HG03457 (cell line): ENCODE measurements around the gene CARMIL1.
"Not testable (repeated sequence)": the region's sequence is repeated elsewhere in the genome, so short reads cannot be mapped to it uniquely, and the experiment has no call there.

Experiments used
- ATAC-seq: cut with Tn5 transposase; IDR thresholded peaks from one replicate; pipeline ENCODE4 v1.9.1; 2021; ENCODE audit warnings: moderate number of reproducible peaks; ENCODE audit not compliant: unreplicated experiment

CARMIL1 gene

GRCh38 chr6:25365154-25365553, 86.0 kb downstream of the CARMIL1 start:
- ATAC-seq = no peak

DNA sequence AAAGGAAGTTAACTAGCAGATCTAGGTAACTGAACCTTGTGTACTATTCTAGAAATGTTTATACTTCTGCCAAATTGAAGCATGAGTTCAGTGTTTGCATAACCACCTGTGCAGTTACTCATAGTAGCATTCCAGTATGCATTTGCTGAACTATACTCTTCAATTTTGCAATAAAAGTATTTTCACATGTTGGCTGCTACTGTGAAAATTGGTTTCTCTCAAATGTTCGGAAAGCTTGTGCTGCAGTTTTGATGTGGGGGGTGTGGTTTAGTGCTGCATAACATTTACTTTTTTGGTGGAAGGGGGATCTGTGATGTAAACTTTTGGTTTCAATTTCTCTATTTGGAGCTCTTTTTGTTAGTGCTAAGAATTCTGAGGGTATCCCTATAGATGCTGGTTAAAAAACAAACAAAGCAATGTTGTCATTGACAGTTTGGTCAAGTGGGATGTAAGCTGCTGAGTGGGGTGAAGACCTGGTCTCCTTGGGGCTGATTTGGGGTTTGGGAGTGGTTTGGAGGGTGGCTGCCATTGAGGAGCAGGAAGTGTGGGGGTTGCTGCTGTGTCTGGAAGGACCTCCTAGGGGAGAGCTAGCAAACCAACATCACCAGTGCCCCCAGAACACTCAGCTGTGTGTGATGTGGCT, 87.8 kb downstream of the CARMIL1 start:
- no peak for ATAC-seq

DNA sequence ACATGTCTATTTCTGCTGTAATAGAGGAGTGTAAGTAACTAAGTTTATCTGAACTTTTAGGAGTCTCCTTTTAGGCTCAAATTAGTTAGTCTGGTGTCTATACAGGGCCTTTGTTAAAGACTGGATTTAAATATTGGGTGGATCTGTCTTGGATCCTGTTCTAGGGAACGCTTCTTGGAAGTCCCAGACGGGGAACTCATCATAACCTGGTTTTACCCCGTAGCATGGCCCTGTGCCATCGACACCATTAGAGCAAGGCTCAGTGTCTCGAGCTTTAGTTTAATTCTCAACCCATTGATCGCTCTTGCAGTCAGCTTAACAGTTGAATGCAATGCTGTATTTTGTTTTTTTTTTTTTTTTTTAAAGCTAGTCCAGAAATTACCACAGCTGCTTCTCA, 89.9 kb downstream of the CARMIL1 start:
- no peak for ATAC-seq

DNA sequence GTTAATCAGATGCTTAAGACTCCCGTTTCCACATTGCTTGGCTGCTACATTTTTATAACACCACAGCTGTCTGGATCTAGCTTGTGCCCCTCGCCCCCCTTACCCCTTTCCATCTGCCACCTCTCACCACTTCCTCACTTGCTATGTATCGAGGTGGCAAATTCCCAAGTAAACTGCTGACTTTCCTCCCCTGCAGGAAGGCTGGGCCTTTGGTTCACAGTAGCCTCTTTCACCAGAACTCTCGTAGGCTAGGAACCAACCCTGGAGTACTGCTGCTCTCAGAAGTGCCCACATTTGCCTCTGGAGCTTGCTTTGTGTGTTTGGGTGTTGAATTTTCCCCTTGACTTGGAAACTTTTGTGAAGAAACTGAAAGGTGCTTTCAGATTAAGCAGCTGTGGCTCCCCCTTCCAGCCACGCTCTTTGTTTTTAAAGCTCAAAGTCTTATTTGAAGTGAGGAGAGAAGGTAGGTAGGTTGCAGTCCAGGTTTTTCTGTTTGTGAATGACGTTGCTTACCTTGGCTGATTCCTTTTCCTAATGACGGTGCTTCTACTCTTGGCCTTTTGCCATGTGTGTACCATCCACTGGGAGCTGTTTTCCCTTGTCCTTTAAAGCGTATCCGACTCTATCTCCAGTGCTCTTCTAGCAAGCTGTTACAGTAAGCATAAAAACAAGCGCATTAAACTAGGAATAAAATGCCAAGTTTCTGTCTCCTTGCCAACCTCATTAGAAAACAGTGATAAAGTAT, 90.4 kb downstream of the CARMIL1 start:
- ATAC-seq = no peak

GRCh38 chr6:25370178-25371036, 91.2 kb downstream of the CARMIL1 start:
- ATAC-seq = no peak

DNA sequence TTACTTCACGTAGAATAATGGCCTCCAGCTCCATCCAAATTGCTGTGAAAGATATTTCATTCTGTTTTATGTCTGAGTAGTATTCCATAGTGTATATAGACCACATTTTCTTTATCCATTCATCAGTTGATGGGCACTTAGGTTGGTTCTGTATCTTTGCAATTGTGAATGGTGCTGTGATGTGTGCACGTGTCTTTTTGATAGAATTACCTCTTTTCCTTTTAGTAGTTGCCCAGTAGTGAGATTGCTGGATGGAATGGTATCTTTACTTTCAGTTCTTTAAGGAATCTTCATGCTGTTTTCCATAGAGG, 91.8 kb downstream of the CARMIL1 start:
- ATAC-seq = no peak

- no peak for ATAC-seq
These were observed 96.0 kb downstream of the CARMIL1 start for GRCh38 chr6:25375125-25375524.

- no peak for ATAC-seq
These were observed 98.5 kb downstream of the CARMIL1 start for GRCh38 chr6:25377664-25378063.

DNA sequence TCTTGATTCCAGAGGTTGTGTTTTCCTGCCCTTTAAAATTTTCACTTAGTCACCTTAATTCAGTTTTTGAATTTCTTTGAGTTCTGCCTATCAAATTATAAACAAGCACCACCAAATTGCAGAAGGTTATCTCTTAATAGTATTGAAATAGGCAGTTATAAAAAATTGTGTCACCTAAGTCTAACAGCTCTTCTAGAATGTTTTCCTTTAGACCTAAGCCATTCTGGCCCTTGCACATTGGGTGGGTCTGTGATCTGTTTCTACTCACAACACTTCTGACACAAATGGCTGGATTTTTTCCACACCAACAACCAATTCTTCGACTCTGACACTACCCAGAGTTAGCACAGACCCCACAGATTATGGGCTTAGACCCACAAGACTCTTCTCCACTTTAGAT, 101.9 kb downstream of the CARMIL1 start:
- ATAC-seq = no peak

DNA sequence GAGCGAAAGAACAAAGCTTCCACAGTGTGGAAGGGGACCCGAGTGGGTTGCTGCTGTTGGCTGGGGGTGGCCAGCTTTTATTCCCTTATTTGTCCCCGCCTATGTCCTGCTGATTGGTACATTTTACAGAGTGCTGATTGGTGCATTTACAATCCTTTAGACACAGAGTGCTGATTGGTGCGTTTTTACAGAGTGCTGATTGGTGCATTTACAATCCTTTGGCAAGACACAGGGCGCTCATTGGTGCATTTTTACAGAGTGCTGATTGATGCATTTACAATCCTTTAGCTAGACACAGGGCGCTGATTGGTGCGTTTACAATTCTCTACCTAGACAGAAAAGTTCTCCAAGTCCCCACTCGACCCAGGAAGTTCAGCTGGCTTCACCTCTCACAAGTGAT, 103.3 kb downstream of the CARMIL1 start:
- not testable (repeated sequence) for ATAC-seq

DNA sequence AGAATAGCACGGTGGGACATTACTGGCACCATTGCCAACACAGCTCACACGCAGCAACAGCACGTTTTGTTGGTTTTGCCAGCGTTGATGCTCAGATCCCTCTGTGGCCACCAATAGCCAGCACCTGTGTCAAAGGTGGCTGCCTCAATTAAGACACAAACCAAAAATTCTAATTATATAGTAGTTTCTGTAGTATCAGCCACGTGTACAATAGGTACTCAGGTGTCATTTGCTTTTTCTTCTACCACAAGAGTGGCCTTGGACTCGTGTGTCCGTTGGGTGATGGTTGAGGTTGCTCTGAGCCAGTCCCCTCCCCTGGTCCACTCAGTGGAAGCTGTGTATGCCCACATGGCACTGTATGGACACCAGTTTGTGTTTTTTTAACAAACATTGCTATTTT, 105.1 kb downstream of the CARMIL1 start:
- no peak for ATAC-seq

GRCh38 chr6:25384967-25385366, 105.8 kb downstream of the CARMIL1 start:
- no peak for ATAC-seq

DNA sequence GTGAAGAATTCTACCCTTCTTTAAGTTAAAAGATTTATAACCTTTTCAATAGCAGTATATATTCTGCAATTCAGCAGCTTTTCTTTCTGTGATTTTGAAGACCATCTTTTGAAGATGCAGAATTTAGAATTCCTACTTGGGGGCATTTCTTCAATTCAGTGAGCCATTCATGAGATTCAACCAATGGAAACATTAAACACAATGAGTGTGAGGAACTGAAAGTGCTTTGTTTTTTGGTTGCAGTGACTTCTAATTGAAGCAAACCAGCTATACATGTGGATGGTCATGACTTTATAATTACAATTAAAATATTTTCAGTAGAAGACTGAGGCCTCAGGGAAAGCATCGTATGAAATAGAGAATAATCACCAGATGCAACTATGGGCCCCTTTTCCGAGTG, 108.3 kb downstream of the CARMIL1 start:
- ATAC-seq = no peak

DNA sequence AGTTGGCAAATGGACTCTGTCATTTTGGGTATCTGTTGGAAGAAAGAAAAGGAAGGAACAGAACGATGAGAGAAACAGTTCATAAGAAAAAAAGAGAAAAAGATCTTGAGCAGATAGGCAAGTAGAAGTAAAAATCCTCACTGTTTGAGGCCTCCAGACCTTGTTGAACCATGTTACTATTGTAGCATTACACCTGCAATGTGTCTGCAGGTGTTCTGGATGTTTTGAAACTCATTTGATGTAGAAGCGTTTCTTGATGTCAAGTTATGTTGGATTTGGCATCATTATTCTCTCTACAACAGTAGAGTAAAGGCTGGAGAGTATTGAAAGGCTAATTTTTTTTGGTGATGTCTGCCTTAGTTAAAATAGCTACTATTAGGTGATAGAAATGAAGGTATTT, 108.7 kb downstream of the CARMIL1 start:
- no peak for ATAC-seq

DNA sequence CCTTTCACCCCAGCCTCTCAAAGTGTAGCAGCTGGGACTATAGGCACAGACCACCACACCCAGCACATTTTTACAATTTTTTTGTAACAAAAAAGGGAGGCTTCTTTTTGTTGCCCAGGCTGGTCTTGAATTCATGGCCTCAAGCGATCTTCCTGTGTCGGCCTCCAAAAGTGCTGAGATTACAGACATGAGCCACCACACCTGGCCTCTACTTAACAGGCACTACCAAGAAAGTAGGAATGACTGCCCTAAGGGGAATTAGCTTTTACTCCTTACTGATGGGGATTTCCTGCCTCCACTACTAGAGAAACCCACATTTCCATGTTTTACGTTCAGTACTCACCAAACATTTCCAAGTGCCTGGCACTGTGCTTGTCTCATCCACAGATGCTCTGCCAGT, 109.6 kb downstream of the CARMIL1 start:
- no peak for ATAC-seq

DNA sequence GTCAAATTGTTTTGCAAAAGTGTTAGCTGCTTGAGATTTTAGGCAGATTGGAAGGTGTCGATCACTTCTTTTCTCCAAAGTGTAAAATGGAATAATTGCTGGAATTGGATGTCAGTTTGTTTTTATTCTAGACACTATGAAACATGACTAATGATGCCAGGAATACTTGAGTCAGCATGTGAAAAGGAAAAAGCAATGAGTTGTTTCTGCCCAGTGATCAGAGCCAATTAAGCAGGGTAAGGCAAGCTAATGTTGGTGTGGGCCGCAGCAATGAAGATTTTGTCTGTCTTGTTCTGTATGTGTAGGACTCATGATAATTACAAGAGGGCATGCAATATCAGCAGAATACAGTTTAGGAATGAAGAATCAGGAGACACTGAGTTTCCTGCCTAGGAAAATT, 110.3 kb downstream of the CARMIL1 start:
- no peak for ATAC-seq

- no peak for ATAC-seq
These were observed 113.2 kb downstream of the CARMIL1 start for GRCh38 chr6:25392372-25392771.

DNA sequence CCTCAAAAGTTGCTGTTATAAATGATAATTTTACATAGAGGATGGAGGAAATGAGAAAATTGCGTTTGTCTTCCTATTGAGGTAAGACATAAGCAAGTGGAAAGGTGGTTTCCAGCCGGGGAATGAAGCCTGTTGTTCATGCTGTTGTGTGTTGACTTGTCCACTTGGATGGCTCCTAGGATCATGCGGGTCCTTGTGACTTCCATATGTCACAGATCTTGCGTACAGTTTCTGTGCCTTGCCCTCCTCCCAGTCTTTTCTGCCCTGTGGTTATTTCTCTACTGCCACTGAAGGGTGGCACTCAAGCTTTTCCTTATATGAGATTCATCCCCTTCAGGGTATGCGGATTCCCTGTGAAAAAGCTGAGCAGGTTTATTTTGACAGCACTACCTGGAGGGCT, 116.6 kb downstream of the CARMIL1 start:
- no peak for ATAC-seq

- no peak for ATAC-seq
These were observed 118.2 kb downstream of the CARMIL1 start for GRCh38 chr6:25397406-25397805.

DNA sequence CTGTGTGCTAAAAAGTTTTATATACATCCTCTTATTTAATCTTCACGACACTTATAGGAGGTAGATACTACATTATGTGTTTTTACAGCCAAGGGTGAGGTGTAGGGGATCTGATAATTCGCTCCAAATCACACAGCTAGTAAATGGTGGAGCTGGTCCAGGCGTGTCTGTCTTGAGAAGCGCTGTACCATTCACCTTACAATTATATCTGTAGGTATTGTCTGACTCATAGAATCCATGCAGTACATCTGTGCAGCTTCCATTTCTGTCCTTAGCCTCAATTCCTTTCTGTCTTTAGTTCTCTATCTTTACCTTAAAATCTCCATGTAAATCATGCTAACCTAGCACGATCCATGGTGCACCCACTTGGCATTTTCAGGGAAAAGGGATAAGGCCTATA, 120.7 kb downstream of the CARMIL1 start:
- ATAC-seq = no peak

DNA sequence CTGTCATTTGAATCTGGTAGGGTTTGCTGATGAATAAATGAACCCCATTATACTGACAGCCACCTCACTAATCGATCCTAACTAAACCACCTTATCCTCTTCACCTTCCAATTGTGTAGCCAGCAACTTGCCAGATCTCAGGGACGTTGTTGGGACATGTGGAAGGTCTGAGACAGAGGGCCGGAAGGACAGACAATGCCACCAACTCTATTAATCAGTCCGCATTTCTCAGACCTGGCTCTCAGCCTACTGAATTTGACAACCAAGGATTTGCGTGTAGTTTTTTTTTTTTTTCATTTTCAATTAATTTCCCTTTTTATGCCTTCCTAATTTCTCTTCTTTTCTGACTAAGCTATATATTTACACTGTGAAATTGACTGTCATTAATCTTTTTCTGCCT, 122.5 kb downstream of the CARMIL1 start:
- ATAC-seq = no peak

GRCh38 chr6:25402125-25402524, 123.0 kb downstream of the CARMIL1 start:
- ATAC-seq = no peak
